PFSK-1 (cell line): Measurements from ENCODE around the gene TMEM131L.

Source experiments
- POLR2AphosphoS5 ChIP-seq: IDR thresholded peaks from 2 replicates; pipeline ENCODE4 v1.6.1; 2012; ENCODE audit warnings: low read depth, mild to moderate bottlenecking, control low read depth, low read length, moderate library complexity
- SIN3A ChIP-seq: IDR thresholded peaks from 2 replicates; pipeline ENCODE4 v1.6.1; 2012; ENCODE audit warnings: mild to moderate bottlenecking, low read length, moderate library complexity, borderline replicate concordance; ENCODE audit not compliant: insufficient read depth
- TAF1 ChIP-seq: IDR thresholded peaks from 2 replicates; pipeline ENCODE4 v1.6.1; 2012; ENCODE audit warnings: low read length, control low read depth, borderline replicate concordance; ENCODE audit not compliant: insufficient read depth
- TF ChIP-seq, protein P1 (sequence below), 2 experiments: IDR thresholded peaks; 2 replicates each; pipeline versions ENCODE4 v1.6.1 to v1.8.0; 2011 to 2012; ENCODE audit warnings: low read depth in 2 of 2, low read length in 2 of 2, control low read depth in 1 of 2, inconsistent platforms in 1 of 2, mild to moderate bottlenecking in 1 of 2, moderate library complexity in 1 of 2; ENCODE audit not compliant: insufficient read depth in 1 of 2

DNA sequence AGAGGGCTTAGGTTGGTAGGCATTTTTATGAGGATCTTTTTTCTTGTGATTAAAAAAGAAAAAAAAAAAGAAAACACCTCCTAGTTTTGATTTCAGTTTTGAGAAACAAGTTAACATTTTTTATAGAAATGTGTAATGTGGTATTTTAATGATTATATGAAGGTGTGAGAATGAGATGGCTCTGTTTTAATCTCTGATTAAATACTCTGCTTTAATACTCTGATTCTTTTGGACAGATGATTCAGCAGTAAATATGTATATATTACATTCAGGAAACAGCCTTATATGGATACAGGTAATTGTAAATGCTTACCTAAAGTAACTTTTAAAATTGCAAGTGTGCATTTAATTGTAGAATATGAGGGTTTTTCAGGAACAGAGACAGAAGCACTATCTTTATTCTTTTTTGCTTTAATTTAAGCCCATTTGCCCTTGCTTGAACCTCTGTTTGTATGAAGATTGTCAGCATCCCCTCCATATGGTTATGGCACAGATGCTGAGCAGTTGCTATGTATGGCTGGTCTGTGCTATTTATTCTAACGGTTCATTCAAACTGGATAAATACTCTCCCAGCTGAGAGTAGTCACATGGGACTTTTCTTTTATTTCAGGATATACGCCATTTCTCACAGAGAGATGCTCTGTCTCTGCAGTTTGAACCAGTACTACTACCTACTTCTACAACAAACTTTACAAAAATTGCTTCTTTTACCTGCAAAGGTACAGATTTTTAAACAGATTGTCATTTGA lies 117.0 kb downstream of the TMEM131L start:
- TF ChIP-seq POLR2AphosphoS5 (no peak), TAF1 (no peak), SIN3A (no peak)
- TF ChIP-seq, protein P1, sequence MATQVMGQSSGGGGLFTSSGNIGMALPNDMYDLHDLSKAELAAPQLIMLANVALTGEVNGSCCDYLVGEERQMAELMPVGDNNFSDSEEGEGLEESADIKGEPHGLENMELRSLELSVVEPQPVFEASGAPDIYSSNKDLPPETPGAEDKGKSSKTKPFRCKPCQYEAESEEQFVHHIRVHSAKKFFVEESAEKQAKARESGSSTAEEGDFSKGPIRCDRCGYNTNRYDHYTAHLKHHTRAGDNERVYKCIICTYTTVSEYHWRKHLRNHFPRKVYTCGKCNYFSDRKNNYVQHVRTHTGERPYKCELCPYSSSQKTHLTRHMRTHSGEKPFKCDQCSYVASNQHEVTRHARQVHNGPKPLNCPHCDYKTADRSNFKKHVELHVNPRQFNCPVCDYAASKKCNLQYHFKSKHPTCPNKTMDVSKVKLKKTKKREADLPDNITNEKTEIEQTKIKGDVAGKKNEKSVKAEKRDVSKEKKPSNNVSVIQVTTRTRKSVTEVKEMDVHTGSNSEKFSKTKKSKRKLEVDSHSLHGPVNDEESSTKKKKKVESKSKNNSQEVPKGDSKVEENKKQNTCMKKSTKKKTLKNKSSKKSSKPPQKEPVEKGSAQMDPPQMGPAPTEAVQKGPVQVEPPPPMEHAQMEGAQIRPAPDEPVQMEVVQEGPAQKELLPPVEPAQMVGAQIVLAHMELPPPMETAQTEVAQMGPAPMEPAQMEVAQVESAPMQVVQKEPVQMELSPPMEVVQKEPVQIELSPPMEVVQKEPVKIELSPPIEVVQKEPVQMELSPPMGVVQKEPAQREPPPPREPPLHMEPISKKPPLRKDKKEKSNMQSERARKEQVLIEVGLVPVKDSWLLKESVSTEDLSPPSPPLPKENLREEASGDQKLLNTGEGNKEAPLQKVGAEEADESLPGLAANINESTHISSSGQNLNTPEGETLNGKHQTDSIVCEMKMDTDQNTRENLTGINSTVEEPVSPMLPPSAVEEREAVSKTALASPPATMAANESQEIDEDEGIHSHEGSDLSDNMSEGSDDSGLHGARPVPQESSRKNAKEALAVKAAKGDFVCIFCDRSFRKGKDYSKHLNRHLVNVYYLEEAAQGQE (IDR thresholded peaks at IDR 0.05; ENCODE audit: insufficient read depth in 1 of 2, low read depth in 2 of 2, low read length in 2 of 2): no peak
